ENCODE data around the gene MYH15. TPM values are rescaled to one million over a fixed set of nuclear protein-coding genes. Genes with fewer than 3 reads are reported as not detected.
"Not testable (repeated sequence)": the region's sequence is repeated elsewhere in the genome, so short reads cannot be mapped to it uniquely, and the experiment has no call there.

The MYH15 gene
- polyA plus RNA-seq, 1 experiment = 0.68 TPM

DNA sequence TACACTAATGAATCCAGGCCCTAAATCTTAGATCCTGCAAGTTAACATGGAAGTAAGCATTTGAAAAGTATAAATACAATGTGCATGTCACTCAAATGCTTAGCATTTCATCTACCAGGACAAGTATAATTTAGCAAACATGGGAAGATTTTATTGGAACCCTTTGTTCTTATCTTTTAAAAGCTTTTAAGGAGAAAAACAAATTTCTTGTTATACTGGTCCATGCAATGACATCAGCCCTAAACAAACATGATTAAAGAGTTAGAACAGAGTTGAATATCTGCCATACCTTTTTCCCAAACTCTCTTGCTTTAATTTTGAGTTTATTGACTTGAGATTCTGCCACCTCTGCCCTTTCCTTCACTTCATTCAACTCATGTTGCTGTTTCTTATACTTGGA, 127.1 kb downstream of the MYH15 start:
- Histone ChIP-seq H3K27ac (ENCODE audit: low read depth, low read length) (no peak overlapping the region), H3K27me3 (ENCODE audit: control insufficient read depth, insufficient read depth, low read length) (no peaks in the 10 kb centered on the region), H3K4me3 (ENCODE audit: low read depth, low read length) (no peak overlapping the region), H3K9me3 (ENCODE audit: control insufficient read depth, insufficient read depth, low read length) (no peaks in the 10 kb centered on the region)
- CTCF ChIA-PET = no interaction called here
- no peak for DNase-seq (ENCODE audit: low read depth, low spot score)
- TF ChIP-seq, protein P1, sequence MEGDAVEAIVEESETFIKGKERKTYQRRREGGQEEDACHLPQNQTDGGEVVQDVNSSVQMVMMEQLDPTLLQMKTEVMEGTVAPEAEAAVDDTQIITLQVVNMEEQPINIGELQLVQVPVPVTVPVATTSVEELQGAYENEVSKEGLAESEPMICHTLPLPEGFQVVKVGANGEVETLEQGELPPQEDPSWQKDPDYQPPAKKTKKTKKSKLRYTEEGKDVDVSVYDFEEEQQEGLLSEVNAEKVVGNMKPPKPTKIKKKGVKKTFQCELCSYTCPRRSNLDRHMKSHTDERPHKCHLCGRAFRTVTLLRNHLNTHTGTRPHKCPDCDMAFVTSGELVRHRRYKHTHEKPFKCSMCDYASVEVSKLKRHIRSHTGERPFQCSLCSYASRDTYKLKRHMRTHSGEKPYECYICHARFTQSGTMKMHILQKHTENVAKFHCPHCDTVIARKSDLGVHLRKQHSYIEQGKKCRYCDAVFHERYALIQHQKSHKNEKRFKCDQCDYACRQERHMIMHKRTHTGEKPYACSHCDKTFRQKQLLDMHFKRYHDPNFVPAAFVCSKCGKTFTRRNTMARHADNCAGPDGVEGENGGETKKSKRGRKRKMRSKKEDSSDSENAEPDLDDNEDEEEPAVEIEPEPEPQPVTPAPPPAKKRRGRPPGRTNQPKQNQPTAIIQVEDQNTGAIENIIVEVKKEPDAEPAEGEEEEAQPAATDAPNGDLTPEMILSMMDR (IDR thresholded peaks at IDR 0.05; ENCODE audit: low read depth, low read length) = no peak
- POLR2A ChIA-PET = no interaction called here

DNA sequence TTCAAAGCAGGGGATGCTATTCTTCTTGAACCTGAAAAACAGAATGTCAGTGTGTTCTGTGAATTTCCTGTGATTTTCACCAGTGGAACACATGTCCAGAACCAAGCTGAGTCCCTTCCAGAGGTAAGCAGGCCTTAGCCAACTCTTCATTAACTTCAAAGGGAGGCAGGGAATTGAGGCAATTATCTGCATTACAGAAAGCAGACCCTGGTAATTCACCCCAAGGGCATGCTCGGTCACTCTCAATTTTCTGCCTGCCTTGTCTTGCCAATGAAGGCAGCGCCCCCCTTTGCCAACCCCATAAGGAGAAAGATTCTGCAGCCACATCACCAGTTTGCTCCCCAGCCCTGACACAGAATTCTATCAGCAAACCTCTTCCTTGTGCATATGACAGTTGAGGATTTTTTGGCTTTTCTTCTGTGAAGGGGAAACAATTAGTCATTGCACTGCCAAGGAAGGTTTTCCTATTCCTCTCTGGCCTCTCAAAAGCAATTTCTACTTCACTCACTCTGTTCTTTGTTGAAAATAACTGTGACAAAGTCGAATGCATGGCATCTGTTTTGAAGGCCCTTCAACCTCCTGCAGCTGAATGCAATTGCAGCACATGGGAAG, 128.8 kb downstream of the MYH15 start:
- ChIA-PET CTCF (no interaction called here), POLR2A (no interaction called here)
- no peak for DNase-seq (ENCODE audit: low read depth, low spot score)

DNA sequence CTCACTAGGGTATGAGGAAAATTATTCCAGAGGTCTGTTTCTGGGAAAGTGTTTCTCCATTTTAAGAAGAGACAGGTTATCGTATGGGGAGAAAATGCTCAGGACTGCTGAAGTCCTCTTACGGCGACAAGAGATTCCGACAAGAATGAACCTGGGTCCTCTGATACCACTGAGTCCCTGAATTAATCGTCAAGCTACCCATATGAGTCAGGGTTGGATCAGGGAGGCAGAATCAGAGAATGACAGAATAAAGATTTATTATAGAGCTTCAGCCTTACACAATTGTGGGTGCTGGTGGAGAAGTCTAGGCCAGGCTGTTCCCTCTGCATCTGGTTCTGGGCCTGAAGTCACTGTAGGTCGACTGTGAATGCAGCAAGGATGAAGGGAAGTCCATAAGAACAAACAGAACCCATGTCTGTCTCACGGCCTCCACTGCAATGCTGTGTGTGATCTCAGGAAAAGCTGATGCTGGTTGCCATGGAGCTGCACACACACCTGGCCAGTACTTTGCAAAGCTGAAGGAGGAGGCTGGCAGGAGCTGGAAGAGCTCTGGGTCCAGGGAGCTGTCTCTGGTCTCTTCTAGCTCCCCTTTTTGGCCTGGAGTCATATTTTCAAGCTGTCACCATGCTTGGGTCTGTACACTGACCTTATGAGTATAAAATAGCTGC, 130.1 kb downstream of the MYH15 start:
- TF ChIP-seq, protein P1 (IDR thresholded peaks at IDR 0.05; ENCODE audit: low read depth, low read length) = no peak
- ChIA-PET CTCF (interaction anchor here (1.3 kb wide), 1 partner anchor 97 kb away, joined by 3 read pairs; no protein-coding TSS in a partner anchor), POLR2A (no interaction called here)
- no peak for DNase-seq (ENCODE audit: low read depth, low spot score)
- H3K4me3 ChIP-seq (ENCODE audit: low read depth, low read length) = no peak overlapping the region
- no peak overlapping the region for H3K27ac ChIP-seq (ENCODE audit: low read depth, low read length)
- no peaks in the 10 kb centered on the region for H3K9me3 ChIP-seq (ENCODE audit: control insufficient read depth, insufficient read depth, low read length)
- H3K27me3 ChIP-seq (ENCODE audit: control insufficient read depth, insufficient read depth, low read length) = no peaks in the 10 kb centered on the region

More for the DNA sequence above, 128.8 kb downstream of the MYH15 start:
- H3K27ac ChIP-seq (ENCODE audit: low read depth, low read length) = no peak overlapping the region
- TF ChIP-seq, protein P1 (IDR thresholded peaks at IDR 0.05; ENCODE audit: low read depth, low read length) = no peak
- H3K9me3 ChIP-seq (ENCODE audit: control insufficient read depth, insufficient read depth, low read length) = no peaks in the 10 kb centered on the region
- no peaks in the 10 kb centered on the region for H3K27me3 ChIP-seq (ENCODE audit: control insufficient read depth, insufficient read depth, low read length)
- no peak overlapping the region for H3K4me3 ChIP-seq (ENCODE audit: low read depth, low read length)

DNA sequence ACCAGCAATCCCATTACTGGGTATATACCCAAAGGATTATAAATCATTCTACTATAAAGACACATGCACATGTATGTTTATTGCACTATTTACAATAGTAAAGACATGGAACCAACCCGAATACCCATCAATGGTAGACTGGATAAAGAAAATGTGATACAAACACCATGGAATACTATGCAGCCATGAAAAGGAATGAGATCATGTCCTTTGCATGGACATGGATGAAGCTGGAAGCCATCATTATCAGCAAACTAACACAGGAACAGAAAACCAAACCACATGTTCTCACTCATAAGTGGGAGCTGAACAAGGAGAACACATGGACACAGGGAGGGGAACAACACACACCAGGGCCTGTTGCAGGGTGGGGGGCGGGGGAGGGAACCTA, 131.4 kb downstream of the MYH15 start:
- H3K9me3 ChIP-seq (ENCODE audit: control insufficient read depth, insufficient read depth, low read length); H3K27me3 ChIP-seq (ENCODE audit: control insufficient read depth, insufficient read depth, low read length); CTCF ChIA-PET; DNase-seq (ENCODE audit: low read depth, low spot score); POLR2A ChIA-PET; H3K4me3 ChIP-seq (ENCODE audit: low read depth, low read length); H3K27ac ChIP-seq (ENCODE audit: low read depth, low read length): not testable (repeated sequence)

DNA sequence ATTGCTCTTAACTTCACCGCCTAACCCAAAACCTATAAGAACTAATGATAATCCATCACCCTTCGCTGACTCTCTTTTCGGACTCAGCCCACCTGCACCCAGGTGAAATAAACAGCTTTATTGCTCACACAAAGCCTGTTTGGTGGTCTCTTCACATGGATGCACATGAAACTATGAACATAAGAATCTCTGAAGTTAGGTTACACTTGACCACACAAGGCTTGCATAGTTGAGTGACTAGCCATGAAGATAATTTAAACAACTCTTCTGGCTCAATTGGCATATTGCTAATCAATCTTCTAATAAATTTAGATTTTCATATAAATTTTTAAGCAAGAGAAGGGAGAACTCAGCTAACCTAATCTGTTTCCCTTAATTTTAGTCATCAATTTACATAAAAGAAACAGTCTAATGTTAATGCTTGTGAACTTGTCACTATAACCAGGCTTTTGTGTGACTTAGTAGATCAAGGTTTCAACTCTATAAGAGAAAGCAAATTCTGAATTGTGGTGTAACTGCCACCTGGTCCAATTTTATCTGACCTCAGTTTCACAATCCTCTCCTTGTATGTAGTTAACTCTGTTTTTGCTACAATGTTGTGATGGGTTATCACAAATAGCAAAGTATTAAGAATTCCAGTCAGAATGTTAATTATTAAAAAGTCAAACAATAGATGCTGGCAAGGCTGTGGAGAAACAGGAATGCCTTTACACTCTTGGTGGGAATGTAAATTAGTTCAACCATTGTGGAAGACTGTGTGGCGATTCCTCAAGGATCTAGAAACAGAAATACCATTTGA, 132.0 kb downstream of the MYH15 start:
- Histone ChIP-seq H3K27ac (ENCODE audit: low read depth, low read length) (no peak overlapping the region), H3K27me3 (ENCODE audit: control insufficient read depth, insufficient read depth, low read length) (no peaks in the 10 kb centered on the region), H3K9me3 (ENCODE audit: control insufficient read depth, insufficient read depth, low read length) (no peaks in the 10 kb centered on the region), H3K4me3 (ENCODE audit: low read depth, low read length) (no peak overlapping the region)
- TF ChIP-seq, protein P1 (IDR thresholded peaks at IDR 0.05; ENCODE audit: low read depth, low read length) = no peak
- ChIA-PET POLR2A (no interaction called here), CTCF (no interaction called here)
- no peak for DNase-seq (ENCODE audit: low read depth, low spot score)
